ENCODE measurements around the gene TFEC. TPM values are rescaled to one million over a fixed set of nuclear protein-coding genes. Genes with fewer than 3 reads are reported as not detected.
A peak's percentile ranks its signal among the peaks of the same experiment; 100 is the strongest.
"Not testable (repeated sequence)": the region's sequence is repeated elsewhere in the genome, so short reads cannot be mapped to it uniquely, and the experiment has no call there.

The TFEC gene
- total RNA-seq, 1 donor from 2014 or later: 10.3 TPM

GRCh38 chr7:115940460-115941060 is 90.0 kb downstream of the TFEC start:
- intact Hi-C loops (cut with DNase I): no loop called here
- ATAC-seq: no peak

GRCh38 chr7:115937960-115938359 is 92.6 kb downstream of the TFEC start:
- ATAC-seq: no peak
- DNase-seq (ENCODE audit: low spot score): no peak
- intact Hi-C loops (cut with DNase I): no loop called here

More at GRCh38 chr7:115940460-115941060, 90.0 kb downstream of the TFEC start:
- DNase-seq (ENCODE audit: low spot score): no peak

- ATAC-seq: no peak
- DNase-seq (ENCODE audit: low spot score): no peak
- intact Hi-C loops (cut with DNase I): no loop called here
Measured at GRCh38 chr7:115933471-115933870, 97.1 kb downstream of the TFEC start.

GRCh38 chr7:115932880-115933279 is 97.7 kb downstream of the TFEC start:
- DNase-seq (ENCODE audit: low spot score) (no peak), ATAC-seq (no peak)
- intact Hi-C loops (cut with DNase I): no loop called here

GRCh38 chr7:115930184-115930583 is 100.4 kb downstream of the TFEC start:
- DNase-seq (ENCODE audit: low spot score); ATAC-seq; intact Hi-C loops (cut with DNase I): not testable (repeated sequence)

- intact Hi-C loops (cut with DNase I); ATAC-seq; DNase-seq (ENCODE audit: low spot score): not testable (repeated sequence)
Measured at GRCh38 chr7:115929736-115930135, 100.8 kb downstream of the TFEC start.

- DNase-seq (ENCODE audit: low spot score) (no peak), ATAC-seq (peak; percentile 88)
- intact Hi-C loops (cut with DNase I): no loop called here
Measured at GRCh38 chr7:115924411-115924810, 106.2 kb downstream of the TFEC start.

GRCh38 chr7:115920367-115920766 is 110.2 kb downstream of the TFEC start:
- intact Hi-C loops (cut with DNase I): no loop called here
- DNase-seq (ENCODE audit: low spot score) (no peak), ATAC-seq (no peak)

- intact Hi-C loops (cut with DNase I): no loop called here
- ATAC-seq: no peak
- no peak for DNase-seq (ENCODE audit: low spot score)
Measured at GRCh38 chr7:115914951-115915350, 115.6 kb downstream of the TFEC start.

GRCh38 chr7:115911465-115911864 is 119.1 kb downstream of the TFEC start:
- ATAC-seq (no peak), DNase-seq (ENCODE audit: low spot score) (no peak)
- intact Hi-C loops (cut with DNase I): no loop called here

- intact Hi-C loops (cut with DNase I): no loop called here
- peak; percentile 62 for ATAC-seq
- no peak for DNase-seq (ENCODE audit: low spot score)
Measured at GRCh38 chr7:115910541-115911164, 119.9 kb downstream of the TFEC start.

- no peak for ATAC-seq
- intact Hi-C loops (cut with DNase I): no loop called here
- DNase-seq (ENCODE audit: low spot score): no peak
Measured at GRCh38 chr7:115906731-115907130, 123.8 kb downstream of the TFEC start.

- DNase-seq (ENCODE audit: low spot score) (no peak), ATAC-seq (no peak)
- intact Hi-C loops (cut with DNase I): no loop called here
Measured at GRCh38 chr7:115889669-115889984, 140.9 kb downstream of the TFEC start.

- no peak for DNase-seq (ENCODE audit: low spot score)
- no peak for ATAC-seq
- intact Hi-C loops (cut with DNase I): no loop called here
Measured at GRCh38 chr7:115888981-115889668, 141.4 kb downstream of the TFEC start.

- intact Hi-C loops (cut with DNase I): no loop called here
- no peak for DNase-seq (ENCODE audit: low spot score)
Measured at GRCh38 chr7:115885550-115885949, 145.0 kb downstream of the TFEC start.

More at GRCh38 chr7:115885550-115885949, 145.0 kb downstream of the TFEC start:
- no peak for ATAC-seq

Other genes starting within 250 kb of the TFEC start
- 32.3 TPM for gene TES, start 179.8 kb upstream of the TFEC start, total RNA-seq